BJ (cell line): Measurements from ENCODE around the gene MLLT1. TPM values are rescaled to one million over a fixed set of nuclear protein-coding genes. Genes with fewer than 3 reads are reported as not detected.

Experiments
- CTCF ChIA-PET: fragments of 350-600 bp; formaldehyde crosslinking; extraction: SDS; loops from one replicate; lab custom pipeline; 2021; ENCODE audit warnings: antibody characterized with exemption, inconsistent platforms; lab: Yijun Ruan, JAX
- POLR2A ChIA-PET: fragments of 300-600 bp; sonication (Branson Sonifier 250); formaldehyde crosslinking; extraction: SDS; loops from one replicate; lab custom pipeline; 2021; ENCODE audit warnings: antibody characterized with exemption; lab: Charles Lee
- DNase-seq: peaks from one replicate; pipeline ENCODE4 v3.0.0-alpha.2; 2011; ENCODE audit warnings: low read depth
- H3K27me3 ChIP-seq: 2 replicates; pipeline ENCODE4 v1.6.0; 2011; ENCODE audit warnings: low read length; ENCODE audit not compliant: control insufficient read depth, insufficient read depth
- H3K36me3 ChIP-seq: 2 replicates; pipeline ENCODE4 v1.5.1; 2011; ENCODE audit warnings: low read length; ENCODE audit not compliant: control insufficient read depth, insufficient read depth
- H3K4me3 ChIP-seq: 2 replicates; pipeline ENCODE4 v1.5.1; 2011; ENCODE audit warnings: low read depth, mild to moderate bottlenecking, control low read depth, low read length
- polyA plus RNA-seq: library from polyadenylated mRNA; depleted of rRNA; stranded (reverse); fragments of >200 nt; gene quantifications from 2 replicates; pipeline ENCODE4 v1.2.3, GENCODE V29; 2011
- TF ChIP-seq, protein P1 (sequence below): IDR thresholded peaks from 2 replicates; pipeline ENCODE4 v1.5.1; 2011; ENCODE audit warnings: low read depth, mild to moderate bottlenecking, control low read depth, inconsistent platforms, low read length, moderate library complexity; ENCODE audit not compliant: insufficient read depth

The MLLT1 gene
- polyA plus RNA-seq, 1 experiment, result 28.1 TPM

DNA sequence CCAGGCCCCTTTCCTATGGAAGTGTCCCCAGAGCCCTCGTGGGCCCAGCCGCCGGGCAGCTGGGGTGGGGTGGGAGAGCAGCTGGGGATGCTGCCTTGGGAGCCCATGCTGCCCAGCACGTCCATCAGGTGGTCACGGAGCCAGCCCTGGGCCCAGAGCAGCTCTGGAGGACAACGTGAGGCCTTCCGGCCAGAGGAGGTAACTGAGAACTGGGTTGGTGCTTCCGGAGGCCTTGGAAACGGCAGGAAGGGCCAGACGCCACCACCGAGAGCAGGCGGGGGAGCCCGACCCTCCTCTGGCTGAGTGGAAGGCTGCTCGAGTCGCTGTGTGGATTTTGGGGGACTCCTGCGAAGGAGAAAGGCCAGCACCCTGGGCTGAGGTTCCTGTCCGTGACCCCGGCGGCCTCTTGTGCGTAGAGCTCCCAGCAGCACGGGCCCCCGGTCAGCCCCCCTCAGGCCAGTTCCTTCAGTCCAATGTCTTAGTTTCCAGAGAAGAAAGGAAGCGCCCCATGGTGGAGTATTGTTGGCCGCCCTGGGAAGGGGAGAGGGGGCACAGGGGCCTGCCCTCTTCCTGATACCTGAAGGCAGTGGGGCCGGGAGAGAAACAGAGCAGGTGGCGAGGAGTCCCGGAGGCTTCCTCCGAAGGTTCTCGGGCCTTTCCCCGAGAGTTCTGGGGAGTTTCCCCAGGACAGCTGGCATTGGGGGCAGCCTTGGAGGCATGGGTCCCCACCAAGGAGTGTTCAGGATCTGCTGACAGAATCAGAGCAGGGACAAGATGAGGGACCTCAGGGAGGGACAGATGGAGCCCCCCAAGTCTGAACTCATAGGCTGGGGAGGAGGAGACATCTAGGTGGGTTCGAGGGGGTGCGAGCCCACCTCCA, 68.8 kb downstream of the MLLT1 start:
- Histone ChIP-seq H3K4me3 (no peak overlapping the region), H3K27me3 (no peaks in the 10 kb centered on the region), H3K36me3 (peaks cover 19% of the 10 kb centered on the region)
- DNase-seq, result no peak
- TF ChIP-seq, protein P1, sequence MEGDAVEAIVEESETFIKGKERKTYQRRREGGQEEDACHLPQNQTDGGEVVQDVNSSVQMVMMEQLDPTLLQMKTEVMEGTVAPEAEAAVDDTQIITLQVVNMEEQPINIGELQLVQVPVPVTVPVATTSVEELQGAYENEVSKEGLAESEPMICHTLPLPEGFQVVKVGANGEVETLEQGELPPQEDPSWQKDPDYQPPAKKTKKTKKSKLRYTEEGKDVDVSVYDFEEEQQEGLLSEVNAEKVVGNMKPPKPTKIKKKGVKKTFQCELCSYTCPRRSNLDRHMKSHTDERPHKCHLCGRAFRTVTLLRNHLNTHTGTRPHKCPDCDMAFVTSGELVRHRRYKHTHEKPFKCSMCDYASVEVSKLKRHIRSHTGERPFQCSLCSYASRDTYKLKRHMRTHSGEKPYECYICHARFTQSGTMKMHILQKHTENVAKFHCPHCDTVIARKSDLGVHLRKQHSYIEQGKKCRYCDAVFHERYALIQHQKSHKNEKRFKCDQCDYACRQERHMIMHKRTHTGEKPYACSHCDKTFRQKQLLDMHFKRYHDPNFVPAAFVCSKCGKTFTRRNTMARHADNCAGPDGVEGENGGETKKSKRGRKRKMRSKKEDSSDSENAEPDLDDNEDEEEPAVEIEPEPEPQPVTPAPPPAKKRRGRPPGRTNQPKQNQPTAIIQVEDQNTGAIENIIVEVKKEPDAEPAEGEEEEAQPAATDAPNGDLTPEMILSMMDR, result no peak
- ChIA-PET CTCF (interaction anchor here (1.4 kb wide), 1 partner anchor 89 kb away, joined by 4 read pairs; no protein-coding TSS in a partner anchor), POLR2A (no interaction called here)

DNA sequence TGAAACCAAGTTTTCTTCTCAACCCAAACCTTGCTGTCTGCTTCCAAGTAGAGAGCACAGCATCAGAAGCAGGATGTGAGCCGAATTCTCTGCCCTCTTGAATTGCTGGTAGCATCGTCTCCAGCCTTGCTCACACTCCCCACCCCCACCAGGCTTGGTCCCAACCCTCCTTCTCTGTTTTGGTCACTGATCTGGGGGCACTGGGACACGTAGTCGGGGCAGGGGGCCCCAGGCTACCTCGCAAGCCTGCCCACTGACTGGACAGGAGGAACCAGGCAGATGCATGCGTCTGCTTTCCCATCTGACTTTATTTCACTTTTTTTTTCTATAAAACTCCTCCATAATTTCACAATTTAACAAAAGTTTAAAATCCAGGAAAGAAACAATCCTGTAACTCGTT, 69.7 kb downstream of the MLLT1 start:
- CTCF ChIA-PET, result no interaction called here
- H3K27me3 ChIP-seq, result peaks cover under 1% of the 10 kb centered on the region; the same call in 1 of the 2 replicates
- peaks cover 18% of the 10 kb centered on the region for H3K36me3 ChIP-seq
- no peak overlapping the region for H3K4me3 ChIP-seq
- POLR2A ChIA-PET, result no interaction called here
- no peak for DNase-seq
- TF ChIP-seq, protein P1, result no peak

DNA sequence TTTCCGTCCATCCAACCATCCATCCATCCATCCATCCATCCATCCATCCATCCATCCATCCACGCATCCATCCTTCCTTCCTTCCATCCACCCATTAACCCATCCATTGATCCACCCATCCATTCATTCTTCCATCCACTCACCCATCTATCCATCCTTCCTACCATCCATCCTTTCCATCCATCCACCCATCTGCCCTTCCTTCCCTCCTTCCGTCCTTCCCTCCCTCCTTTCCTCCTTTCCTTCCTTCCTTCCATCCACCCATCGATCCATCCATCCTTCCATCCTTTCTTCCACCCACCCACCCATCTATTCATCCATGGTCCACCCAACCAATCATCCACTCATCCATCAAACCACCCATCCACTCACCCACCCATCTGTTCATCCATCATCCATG, 70.1 kb downstream of the MLLT1 start:
- POLR2A ChIA-PET, result no interaction called here
- CTCF ChIA-PET, result interaction anchor here (2.9 kb wide), 1 partner anchor 9 kb away, joined by 24 read pairs; no protein-coding TSS in a partner anchor

DNA sequence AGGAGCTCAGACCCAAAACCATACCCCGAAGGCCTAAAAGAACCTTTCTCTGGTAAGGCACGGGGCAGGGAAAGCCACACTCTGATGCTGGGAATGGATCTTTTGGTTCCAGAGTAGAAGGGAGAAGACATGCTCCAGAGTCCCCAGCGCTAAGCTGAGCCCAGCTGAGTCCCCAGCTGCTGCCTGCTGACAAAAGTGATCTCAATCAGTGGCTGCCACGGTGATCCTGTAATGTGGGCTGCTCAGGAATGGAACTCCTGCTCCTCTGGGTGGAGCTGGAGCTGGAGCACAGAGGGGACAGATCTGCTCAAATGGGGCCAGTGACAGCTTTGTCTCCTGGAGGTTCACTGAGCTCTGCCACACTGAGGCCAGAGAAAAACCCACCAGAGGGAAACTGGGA, 70.5 kb downstream of the MLLT1 start:
- POLR2A ChIA-PET, result no interaction called here
- H3K4me3 ChIP-seq, result no peak overlapping the region
- CTCF ChIA-PET, result interaction anchor here (0.7 to 2.9 kb wide), 2 partner anchors 9 to 91 kb away, joined by 3 to 24 read pairs; no protein-coding TSS in a partner anchor
- no peak for DNase-seq
- peaks cover 3% of the 10 kb centered on the region; the same call in 1 of the 2 replicates for H3K27me3 ChIP-seq
- TF ChIP-seq, protein P1, result no peak
- H3K36me3 ChIP-seq, result peaks cover 12% of the 10 kb centered on the region

More for the DNA sequence above, 70.1 kb downstream of the MLLT1 start:
- TF ChIP-seq, protein P1, result no peak
- Histone ChIP-seq H3K4me3 (no peak overlapping the region), H3K36me3 (peaks cover 15% of the 10 kb centered on the region), H3K27me3 (peaks cover 3% of the 10 kb centered on the region; the same call in 1 of the 2 replicates)
- DNase-seq, result no peak
